Ovary (tissue), 3 donors: Measurements from ENCODE around the gene UNC13A.

Source experiments
- CTCF ChIP-seq, 3 donors: fragments of 450-650 bp in 2 of 3; fragments of 200-600 bp in 1 of 3; IDR thresholded peaks; one replicate each; pipeline versions ENCODE4 v1.5.1 to v1.8.0; 2016 to 2022; ENCODE audit warnings: antibody characterized with exemption in 3 of 3, mild to moderate bottlenecking in 1 of 3
- POLR2A ChIP-seq: fragments of 450-650 bp; IDR thresholded peaks from one replicate; pipeline ENCODE4 v1.6.1; 2017; ENCODE audit warnings: antibody characterized with exemption, mild to moderate bottlenecking, moderate library complexity
- donor health status: DM: no; HTN: no; CAD: no.

- no peak for TF ChIP-seq CTCF (IDR thresholded peaks at IDR 0.05)
- TF ChIP-seq POLR2A = no peak
Observed at GRCh38 chr19:17562561-17562960, 125.6 kb downstream of the UNC13A start.
